Esophagus squamous epithelium (tissue), 4 donors: ENCODE measurements around the gene KDM5B.

Experiments used
- CTCF ChIP-seq, 6 experiments: fragments of 450-650 bp in 4 of 6; fragments of 200-600 bp in 2 of 6; sonication (generic) in 2 of 6; IDR thresholded peaks; one replicate each; pipeline ENCODE4 v1.5.1; 2016 to 2019; ENCODE audit warnings: antibody characterized with exemption in 6 of 6, mild to moderate bottlenecking in 4 of 6, moderate library complexity in 4 of 6
- POLR2A ChIP-seq, 4 donors: fragments of 450-650 bp; IDR thresholded peaks; one replicate each; pipeline ENCODE4 v1.6.1; 2017; ENCODE audit warnings: antibody characterized with exemption in 4 of 4, mild to moderate bottlenecking in 4 of 4, moderate library complexity in 3 of 4

- TF ChIP-seq CTCF (IDR thresholded peaks at IDR 0.05): no peak
- TF ChIP-seq POLR2A (IDR thresholded peaks at IDR 0.05): no peak
These were observed 2.0 kb upstream of the KDM5B start for GRCh38 chr1:202810193-202810614.
